ENCODE data around the gene BRD9. TPM values are rescaled to one million over a fixed set of nuclear protein-coding genes. Genes with fewer than 3 reads are reported as not detected.

Gene BRD9
- total and polyA plus RNA-seq, 9 of the 15 experiments (the other 6 are each of a cell fraction or from before 2014, with no cell fraction given), result 2.4 to 68.7 (median 44.9) TPM

DNA sequence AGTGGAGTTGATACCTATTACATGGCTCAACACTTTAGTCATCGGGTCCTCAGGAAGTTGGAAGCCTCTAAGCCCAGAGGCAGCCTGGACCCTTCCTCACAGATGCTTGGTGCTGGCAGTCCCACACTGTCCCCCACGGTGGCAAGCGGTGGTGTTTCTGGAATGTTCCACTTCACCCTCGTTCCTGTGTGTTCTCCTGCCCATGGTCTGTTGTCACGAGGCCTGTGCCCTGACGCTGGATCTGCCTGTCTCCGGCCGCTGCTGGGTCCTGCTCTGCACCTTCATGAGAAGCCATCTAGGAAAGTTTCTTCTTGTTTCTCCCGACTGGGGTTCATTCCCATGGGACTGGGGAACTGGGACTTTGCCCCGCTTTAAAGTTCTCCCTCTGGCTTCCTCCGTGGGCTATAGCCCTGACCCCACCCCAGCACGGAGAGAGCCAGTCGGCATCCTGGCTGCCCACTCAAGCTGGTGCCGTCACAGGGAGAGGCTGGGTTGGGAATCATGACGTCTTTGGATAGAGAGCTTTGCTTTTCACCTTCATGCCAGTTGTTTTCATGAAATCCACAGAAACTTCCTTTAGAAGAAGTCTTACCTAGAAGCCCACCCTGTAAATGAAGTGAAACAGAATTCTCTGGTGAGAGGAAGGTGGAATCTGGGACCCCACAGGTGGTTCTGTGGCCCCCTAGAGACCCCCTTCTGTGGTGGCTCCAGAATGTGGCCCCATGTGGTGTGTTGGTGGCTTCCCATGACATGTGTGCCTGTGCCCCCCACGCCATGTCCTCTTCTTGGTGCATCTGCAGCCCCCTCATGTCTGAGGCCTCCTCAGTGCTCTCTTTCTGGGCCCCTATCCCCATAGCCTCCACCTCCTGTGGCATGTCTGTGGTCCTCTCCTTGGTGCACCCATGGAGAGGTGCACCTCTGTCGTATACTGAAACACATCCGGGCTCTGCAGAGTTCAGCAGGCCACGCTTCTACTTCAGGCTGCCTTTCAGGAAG, 43.8 kb upstream of the BRD9 start:
- Histone ChIP-seq H3K79me2 (ENCODE audit: control insufficient read depth, insufficient read depth, low read length) (no peaks in the 10 kb centered on the region), H4K20me1 (replicated peaks; ENCODE audit: control insufficient read depth, insufficient read depth, low read length) (no peaks in the 10 kb centered on the region; the same call in 1 of the 2 replicates), H3K9ac (ENCODE audit: insufficient read depth in 1 of 2, low read depth in 2 of 2, low read length in 2 of 2) (peak overlapping the region in 1 of 2 experiments; percentile 33; a peak in 2 of 4 replicates), H3K36me3 (ENCODE audit: control insufficient read depth, insufficient read depth, low read length) (no peaks in the 10 kb centered on the region), H3K4me2 (ENCODE audit: insufficient read depth, low read length) (no peak overlapping the region), H3K27ac (ENCODE audit: extremely low read depth, low read depth, low read length) (no peak overlapping the region), H3K4me1 (replicated peaks in 1 of 2; ENCODE audit: control insufficient read depth in 2 of 2, insufficient read depth in 2 of 2, low read length in 2 of 2) (no peaks in the 10 kb centered on the region), H3K9me3 (replicated peaks; ENCODE audit: control insufficient read depth, insufficient read depth, low read depth, low read length) (no peaks in the 10 kb centered on the region), H3K4me3 (no peak overlapping the region), H2AFZ (ENCODE audit: low read depth, low read length) (peak overlapping the region; percentile 1; the same call in 1 of the 2 replicates), H3K9me1 (ENCODE audit: control insufficient read depth, insufficient read depth, low read length) (no peaks in the 10 kb centered on the region), H3K27me3 (ENCODE audit: control insufficient read depth in 2 of 2, insufficient read depth in 2 of 2, low read length in 2 of 2) (peaks cover 19 to 46% of the 10 kb centered on the region in 2 experiments)
- ATAC-seq (peak; percentile 26; the same call in 2 of the 3 replicates), DNase-seq (ENCODE audit: extremely low read depth in 1 of 4, low spot score in 3 of 4) (no peak), FAIRE-seq (no peak)
- POLR2A ChIA-PET, result interaction anchor here (0.7 kb wide), 1 partner anchor 242 kb away, joined by 3 read pairs; no protein-coding TSS in a partner anchor
- whole genome bisulfite sequencing (ENCODE audit: insufficient coverage, low coverage, missing lambda C conversion rate), result 4% methylated on average over 19 of the region's 19 CpGs
- in situ Hi-C loops (cut with MboI) (loop anchor here (25.0 kb wide), 1 partner anchor 701 kb away; no protein-coding TSS in a partner anchor), intact Hi-C loops (cut with micrococcal nuclease) (no loop called here)
- TF ChIP-seq CREB1 (IDR thresholded peaks at IDR 0.05) (no peak), CREB1 (CRISPR knock-in tag; IDR thresholded peaks at IDR 0.05) (0 out of 2 replicates have a peak, but pooled peaks have one; percentile 29), MTA1 (IDR thresholded peaks at IDR 0.05; ENCODE audit: borderline replicate concordance) (no peak)
- no TSS peak for BruUV-seq (replicated peaks)
- CTCF ChIA-PET (ENCODE audit: low intra/inter-chr PET ratio), result no interaction called here

Measured in K562 (cell line).